Kidney (tissue), 14 donors: Measurements from ENCODE around the gene PHF21A. TPM values are rescaled to one million over a fixed set of nuclear protein-coding genes. Genes with fewer than 3 reads are reported as not detected.

Source experiments
- DNase-seq, 5 donors: peaks; one replicate each; pipeline ENCODE4 v3.0.0-alpha.2; 2013 to 2020
- FAIRE-seq: peaks from 2 replicates; lab custom pipeline; 2012; peaks lifted over from hg19 to GRCh38; lab: Jason Lieb, UNC
- H3K27ac ChIP-seq, 2 donors: one replicate each; pipeline ENCODE4 v1.7.0; 2013; ENCODE audit warnings: low read depth in 2 of 2, low read length in 2 of 2, inconsistent platforms in 1 of 2
- H3K27me3 ChIP-seq: one replicate; pipeline ENCODE4 v1.7.1; 2013; ENCODE audit warnings: low read length, inconsistent platforms; ENCODE audit not compliant: control insufficient read depth, insufficient read depth
- H3K36me3 ChIP-seq, 3 donors: one replicate each; pipeline versions ENCODE4 v1.7.0 to v1.7.1; 2013; ENCODE audit warnings: low read length in 3 of 3, control low read depth in 1 of 3, inconsistent platforms in 1 of 3; ENCODE audit not compliant: insufficient read depth in 3 of 3, control insufficient read depth in 2 of 3
- H3K4me1 ChIP-seq, 3 donors: one replicate each; pipeline versions ENCODE4 v1.7.0 to v1.7.1; 2013; ENCODE audit warnings: low read length in 3 of 3, inconsistent platforms in 1 of 3, low read depth in 1 of 3; ENCODE audit not compliant: control insufficient read depth in 2 of 3, insufficient read depth in 2 of 3
- H3K4me3 ChIP-seq, 3 donors: one replicate each; pipeline versions ENCODE4 v1.7.0 to v1.8.1; 2013; ENCODE audit warnings: low read length in 3 of 3, control low read depth in 1 of 3, inconsistent platforms in 1 of 3
- H3K9ac ChIP-seq, 3 donors: one replicate each; pipeline versions ENCODE4 v1.7.0 to v1.7.1; 2013; ENCODE audit warnings: low read length in 3 of 3, control low read depth in 1 of 3, inconsistent platforms in 1 of 3
- H3K9me3 ChIP-seq, 3 donors: one replicate each; pipeline versions ENCODE4 v1.7.0 to v1.7.1; 2013; ENCODE audit warnings: low read length in 3 of 3, control low read depth in 1 of 3, inconsistent platforms in 1 of 3; ENCODE audit not compliant: control insufficient read depth in 2 of 3, insufficient read depth in 1 of 3
- CTCF ChIP-seq: IDR thresholded peaks from 3 replicates; pipeline ENCODE4 v1.5.1; 2012; ENCODE audit warnings: mild to moderate bottlenecking, moderate library complexity, borderline replicate concordance; ENCODE audit not compliant: insufficient read depth; ENCODE audit errors: extremely low read depth
- intact Hi-C: fragments of 100-400 bp; cut with DNase I; formaldehyde crosslinking; loops from one replicate; pipeline ENCODE4 v1.11.1; 2022
- polyA plus RNA-seq: library from polyadenylated mRNA; stranded (reverse); fragments of 350-450 nt; fragmentation: Illumina TruSeq; extraction: RNeasy Lipid Tissue Mini Kit (QIAGEN cat#74804); gene quantifications from one replicate; pipeline ENCODE4 v1.2.3, GENCODE V29; 2014; ENCODE audit warnings: low read depth, low replicate concordance; ENCODE audit not compliant: insufficient read depth
- total RNA-seq: library from RNA; stranded (reverse); fragmentation: NEBNext Ultra II Directional; extraction: Animal tissue kit (Norgen Biotek cat#: 25700); gene quantifications from one replicate; pipeline ENCODE4 v1.2.1, GENCODE V29; 2021
- donor health status: control.
- donor health status: control.
- donor health status: control.
- donor health status: control.
- donor health status: control.
- donor health status: DM: yes; HTN: yes; CAD: no.
- donor health status: Normal renal cell carcinoma (clear cell type).

The PHF21A gene
- total and polyA plus RNA-seq, 2 donors from 2014 or later, result 9.6 to 48.2 TPM

GRCh38 chr11:46141597-46141996, 20.3 kb upstream of the PHF21A start:
- Histone ChIP-seq H3K27ac (no peak overlapping the region), H3K4me3 (no peak overlapping the region), H3K4me1 (no peaks in the 10 kb centered on the region), H3K9me3 (no peaks in the 10 kb centered on the region), H3K36me3 (no peaks in the 10 kb centered on the region), H3K9ac (no peak overlapping the region), H3K27me3 (no peaks in the 10 kb centered on the region)
- no peak for TF ChIP-seq CTCF
- DNase-seq, result no peak
- intact Hi-C loops, result no loop called here
- peak; percentile 68 for FAIRE-seq

GRCh38 chr11:46134540-46134939, 13.3 kb upstream of the PHF21A start:
- DNase-seq (no peak), FAIRE-seq (no peak)
- Histone ChIP-seq H3K27me3 (no peaks in the 10 kb centered on the region), H3K9me3 (no peaks in the 10 kb centered on the region), H3K4me1 (no peaks in the 10 kb centered on the region), H3K27ac (no peak overlapping the region), H3K4me3 (no peak overlapping the region), H3K36me3 (no peaks in the 10 kb centered on the region), H3K9ac (no peak overlapping the region)
- no peak for TF ChIP-seq CTCF
- intact Hi-C loops, result no loop called here

- H3K9me3 ChIP-seq, result no peaks in the 10 kb centered on the region
Measured at GRCh38 chr11:46134061-46134460, 12.8 kb upstream of the PHF21A start.

More at GRCh38 chr11:46134061-46134460, 12.8 kb upstream of the PHF21A start:
- Histone ChIP-seq H3K27me3 (no peaks in the 10 kb centered on the region), H3K4me1 (no peaks in the 10 kb centered on the region), H3K36me3 (no peaks in the 10 kb centered on the region), H3K27ac (no peak overlapping the region), H3K9ac (no peak overlapping the region), H3K4me3 (no peak overlapping the region)
- no peak for DNase-seq
- FAIRE-seq, result no peak
- TF ChIP-seq CTCF, result no peak
- intact Hi-C loops, result no loop called here
